ENCODE data around the gene MFRP. TPM values are rescaled to one million over a fixed set of nuclear protein-coding genes. Genes with fewer than 3 reads are reported as not detected.

The MFRP gene
- polyA plus RNA-seq, 1 of the 3 experiments (the other 2 are of a cell fraction): not detected

- DNase-seq: peak; percentile 8
Observed at GRCh38 chr11:119377961-119378667, 31.6 kb upstream of the MFRP start.

GRCh38 chr11:119377112-119377901 lies 30.8 kb upstream of the MFRP start:
- Histone ChIP-seq H3K4me1 (ENCODE audit: control insufficient read depth in 1 of 2, insufficient read depth in 2 of 2, low read depth in 1 of 2, low read length in 1 of 2) (peaks cover 4 to 81% of the 10 kb centered on the region in 2 experiments), H3K9me2 (no peaks in the 10 kb centered on the region), H3K27ac (ENCODE audit: low read depth in 2 of 2, low read length in 1 of 2) (peak overlapping the region in 1 of 2 experiments; percentile 64; a peak in 2 of 4 replicates), H3F3A (replicated peaks; ENCODE audit: insufficient read depth) (no peaks in the 10 kb centered on the region), H3K9ac (no peak overlapping the region), H3K4me3 (ENCODE audit: low read depth in 2 of 2, low read length in 1 of 2) (no peak overlapping the region), H4K20me1 (ENCODE audit: insufficient read depth) (no peaks in the 10 kb centered on the region), H3K9me3 (no peaks in the 10 kb centered on the region), H3K27me3 (ENCODE audit: insufficient read depth) (no peaks in the 10 kb centered on the region), H3K4me2 (no peak overlapping the region), H3K79me2 (ENCODE audit: insufficient read depth) (no peaks in the 10 kb centered on the region), H3K36me3 (replicated peaks in 1 of 2; ENCODE audit: control insufficient read depth in 1 of 2, insufficient read depth in 2 of 2, low read length in 1 of 2) (no peaks in the 10 kb centered on the region), H2AFZ (ENCODE audit: low read depth) (no peak overlapping the region)
- peak; percentile 8 for DNase-seq
- ChIA-PET POLR2A (interaction anchor here (1.6 kb wide), 1 partner anchor 45 kb away, joined by 5 read pairs; no protein-coding TSS in a partner anchor), CTCF (interaction anchor here (0.7 to 22.5 kb wide), 9 partner anchors 20 to 157 kb away, joined by 3 to 390 read pairs (median 28); partner anchors contain the start of genes C1QTNF5, MFRP and THY1)
- WGBS (ENCODE audit: low lambda C conversion rate): 78% methylated on average over 11 of the region's 12 CpGs
- no peak for TF ChIP-seq PBX3 (IDR thresholded peaks at IDR 0.05)
- no peak for TF ChIP-seq USF2 (IDR thresholded peaks at IDR 0.05; ENCODE audit: borderline replicate concordance, low read depth, low read length)
- no peak for TF ChIP-seq SIN3A (IDR thresholded peaks at IDR 0.05; ENCODE audit: borderline replicate concordance, low read depth, low read length)
- no peak for TF ChIP-seq ZBTB33 (IDR thresholded peaks at IDR 0.05; ENCODE audit: borderline replicate concordance, low read depth)
- TF ChIP-seq NFIC (IDR thresholded peaks at IDR 0.05; ENCODE audit: borderline replicate concordance): no peak
- no peak for TF ChIP-seq TCF12 (IDR thresholded peaks at IDR 0.05)
- no peak for TF ChIP-seq SMC3 (IDR thresholded peaks at IDR 0.05; ENCODE audit: low read depth, low read length)
- TF ChIP-seq EP300 (IDR thresholded peaks at IDR 0.05; ENCODE audit: borderline replicate concordance in 1 of 2, low read depth in 1 of 2, low read length in 1 of 2): no peak
- TF ChIP-seq CHD2 (IDR thresholded peaks at IDR 0.05; ENCODE audit: low read length, partially characterized antibody): no peak
- TF ChIP-seq POLR2AphosphoS5 (IDR thresholded peaks at IDR 0.05; ENCODE audit: low read depth, low read length): no peak
- no peak for TF ChIP-seq REST (IDR thresholded peaks at IDR 0.05; ENCODE audit: low read depth, low read length)
- TF ChIP-seq YY1 (IDR thresholded peaks at IDR 0.05; ENCODE audit: low read depth): no peak
- no peak for TF ChIP-seq USF1 (IDR thresholded peaks at IDR 0.05; ENCODE audit: borderline replicate concordance, low read depth)
- TF ChIP-seq EZH2phosphoT487 (IDR thresholded peaks at IDR 0.05; ENCODE audit: borderline replicate concordance, low read depth): no peak
- TF ChIP-seq RXRA (IDR thresholded peaks at IDR 0.05; ENCODE audit: borderline replicate concordance, low read depth): no peak

More at GRCh38 chr11:119377961-119378667, 31.6 kb upstream of the MFRP start:
- POLR2A ChIA-PET: no interaction called here
- Histone ChIP-seq H3K4me3 (ENCODE audit: low read depth in 2 of 2, low read length in 1 of 2) (no peak overlapping the region), H3K36me3 (replicated peaks in 1 of 2; ENCODE audit: control insufficient read depth in 1 of 2, insufficient read depth in 2 of 2, low read length in 1 of 2) (no peaks in the 10 kb centered on the region), H3K9me3 (no peaks in the 10 kb centered on the region), H2AFZ (ENCODE audit: low read depth) (no peak overlapping the region), H3K9ac (no peak overlapping the region), H3K27ac (ENCODE audit: low read depth in 2 of 2, low read length in 1 of 2) (no peak overlapping the region), H3K79me2 (ENCODE audit: insufficient read depth) (no peaks in the 10 kb centered on the region), H3K4me2 (no peak overlapping the region), H3K9me2 (no peaks in the 10 kb centered on the region), H3K4me1 (ENCODE audit: control insufficient read depth in 1 of 2, insufficient read depth in 2 of 2, low read depth in 1 of 2, low read length in 1 of 2) (peaks cover 4 to 75% of the 10 kb centered on the region in 2 experiments), H3F3A (replicated peaks; ENCODE audit: insufficient read depth) (no peaks in the 10 kb centered on the region), H4K20me1 (ENCODE audit: insufficient read depth) (no peaks in the 10 kb centered on the region), H3K27me3 (ENCODE audit: insufficient read depth) (no peaks in the 10 kb centered on the region)
- 88% methylated on average over 2 of the region's 6 CpGs for WGBS (ENCODE audit: low lambda C conversion rate)
- CTCF ChIA-PET: interaction anchor here (0.7 to 22.5 kb wide), 6 partner anchors 14 to 99 kb away, joined by 3 to 390 read pairs (median 126); partner anchors contain the start of gene C1QTNF5
- no peak for TF ChIP-seq RAD21 (IDR thresholded peaks at IDR 0.05; ENCODE audit: low read length)
